ENCODE measurements around the gene ATP10B. TPM values are rescaled to one million over a fixed set of nuclear protein-coding genes. Genes with fewer than 3 reads are reported as not detected.

ATP10B gene
- polyA plus RNA-seq, 3 donors, result not detected

GRCh38 chr5:160521392-160521663, 330.7 kb downstream of the ATP10B start:
- Histone ChIP-seq H4K20me1 (ENCODE audit: insufficient read depth, low read length) (no peaks in the 10 kb centered on the region), H3K27ac (ENCODE audit: low read depth in 1 of 2, low read length in 2 of 2) (no peak overlapping the region), H3K9ac (ENCODE audit: insufficient read depth, low read length, poor library complexity, severe bottlenecking) (no peak overlapping the region), H3K27me3 (ENCODE audit: control insufficient read depth in 2 of 2, insufficient read depth in 2 of 2, low read length in 2 of 2) (no peaks in the 10 kb centered on the region), H3K36me3 (replicated peaks in 1 of 2; ENCODE audit: control insufficient read depth in 1 of 2, insufficient read depth in 2 of 2, low read length in 2 of 2) (no peaks in the 10 kb centered on the region), H3K4me3 (replicated peaks in 1 of 3; ENCODE audit: low read depth in 2 of 3, low read length in 3 of 3) (no peak overlapping the region), H2AFZ (ENCODE audit: insufficient read depth, low read depth, low read length, poor library complexity, severe bottlenecking) (no peak overlapping the region), H3K4me2 (replicated peaks; ENCODE audit: extremely low read depth, low read length, poor library complexity, severe bottlenecking) (no peak overlapping the region), H3K79me2 (ENCODE audit: insufficient read depth, low read length) (no peaks in the 10 kb centered on the region), H3K4me1 (ENCODE audit: control insufficient read depth in 1 of 2, insufficient read depth in 2 of 2, low read length in 2 of 2) (no peaks in the 10 kb centered on the region), H3K9me3 (replicated peaks in 1 of 2; ENCODE audit: control insufficient read depth in 1 of 2, insufficient read depth in 1 of 2, low read length in 2 of 2) (no peaks in the 10 kb centered on the region)
- Mint-ChIP-seq H3K4me3 (no peak overlapping the region), H3K27me3 (ENCODE audit: low read depth in 3 of 3) (no peaks in the 10 kb centered on the region), H3K9me3 (peaks cover 0 to 2% (median 0%) of the 10 kb centered on the region in 7 donors), H3K36me3 (no peaks in the 10 kb centered on the region), H3K27ac (no peak overlapping the region), H3K4me1 (no peaks in the 10 kb centered on the region)
- no peak for DNase-seq
- TF ChIP-seq CTCF (IDR thresholded peaks at IDR 0.05), result no peak
- intact Hi-C loops (cut with micrococcal nuclease), result no loop called here

GRCh38 chr5:160520609-160521391, 331.2 kb downstream of the ATP10B start:
- Histone ChIP-seq H3K27me3 (ENCODE audit: control insufficient read depth in 2 of 2, insufficient read depth in 2 of 2, low read length in 2 of 2) (no peaks in the 10 kb centered on the region), H4K20me1 (ENCODE audit: insufficient read depth, low read length) (no peaks in the 10 kb centered on the region), H2AFZ (ENCODE audit: insufficient read depth, low read depth, low read length, poor library complexity, severe bottlenecking) (no peak overlapping the region), H3K4me2 (replicated peaks; ENCODE audit: extremely low read depth, low read length, poor library complexity, severe bottlenecking) (no peak overlapping the region), H3K9ac (ENCODE audit: insufficient read depth, low read length, poor library complexity, severe bottlenecking) (no peak overlapping the region), H3K79me2 (ENCODE audit: insufficient read depth, low read length) (no peaks in the 10 kb centered on the region), H3K36me3 (replicated peaks in 1 of 2; ENCODE audit: control insufficient read depth in 1 of 2, insufficient read depth in 2 of 2, low read length in 2 of 2) (no peaks in the 10 kb centered on the region), H3K27ac (ENCODE audit: low read depth in 1 of 2, low read length in 2 of 2) (no peak overlapping the region), H3K4me1 (ENCODE audit: control insufficient read depth in 1 of 2, insufficient read depth in 2 of 2, low read length in 2 of 2) (no peaks in the 10 kb centered on the region), H3K4me3 (replicated peaks in 1 of 3; ENCODE audit: low read depth in 2 of 3, low read length in 3 of 3) (no peak overlapping the region), H3K9me3 (replicated peaks in 1 of 2; ENCODE audit: control insufficient read depth in 1 of 2, insufficient read depth in 1 of 2, low read length in 2 of 2) (no peaks in the 10 kb centered on the region)
- 100% methylated on average over 4 of the region's 6 CpGs for WGBS (ENCODE audit: insufficient coverage)
- no peak for TF ChIP-seq CTCF (IDR thresholded peaks at IDR 0.05)
- Mint-ChIP-seq H3K36me3 (no peaks in the 10 kb centered on the region), H3K27me3 (ENCODE audit: low read depth in 3 of 3) (no peaks in the 10 kb centered on the region), H3K27ac (peak overlapping the region in 1 of 7 donors; percentile 31), H3K4me1 (no peaks in the 10 kb centered on the region), H3K9me3 (peaks cover 0 to 2% (median 0%) of the 10 kb centered on the region in 7 donors), H3K4me3 (no peak overlapping the region)
- intact Hi-C loops (cut with micrococcal nuclease), result no loop called here
- no peak for DNase-seq

All from CD14-positive monocyte (primary cell).